Stimulated activated naive CD8-positive, alpha-beta T cell treated with anti-CD3 and anti-CD28 coated beads, Interleukin-15, Interleukin-2, amounts not matched to agents 100 ng/mL and 50 ng/mL, for 24 hours (primary cell): ENCODE results near the gene TMTC2.
"Not testable (repeated sequence)": the region's sequence is repeated elsewhere in the genome, so short reads cannot be mapped to it uniquely, and the experiment has no call there.

ENCODE experiments used
- H3K27ac Mint-ChIP-seq: one replicate; pipeline ENCODE4 v1.8.0; 2021; ENCODE audit warnings: mild to moderate bottlenecking, mixed read lengths
- H3K27me3 Mint-ChIP-seq: one replicate; pipeline ENCODE4 v1.8.0; 2021; ENCODE audit warnings: mixed read lengths
- H3K36me3 Mint-ChIP-seq: one replicate; pipeline ENCODE4 v1.8.0; 2021; ENCODE audit warnings: low read depth, mixed read lengths
- H3K4me1 Mint-ChIP-seq: one replicate; pipeline ENCODE4 v1.8.0; 2021; ENCODE audit warnings: low read depth, mixed read lengths
- H3K4me3 Mint-ChIP-seq: one replicate; pipeline ENCODE4 v1.8.0; 2021; ENCODE audit warnings: mild to moderate bottlenecking, mixed read lengths
- H3K9me3 Mint-ChIP-seq: one replicate; pipeline ENCODE4 v1.8.0; 2021; ENCODE audit warnings: mixed read lengths

TMTC2 gene

DNA sequence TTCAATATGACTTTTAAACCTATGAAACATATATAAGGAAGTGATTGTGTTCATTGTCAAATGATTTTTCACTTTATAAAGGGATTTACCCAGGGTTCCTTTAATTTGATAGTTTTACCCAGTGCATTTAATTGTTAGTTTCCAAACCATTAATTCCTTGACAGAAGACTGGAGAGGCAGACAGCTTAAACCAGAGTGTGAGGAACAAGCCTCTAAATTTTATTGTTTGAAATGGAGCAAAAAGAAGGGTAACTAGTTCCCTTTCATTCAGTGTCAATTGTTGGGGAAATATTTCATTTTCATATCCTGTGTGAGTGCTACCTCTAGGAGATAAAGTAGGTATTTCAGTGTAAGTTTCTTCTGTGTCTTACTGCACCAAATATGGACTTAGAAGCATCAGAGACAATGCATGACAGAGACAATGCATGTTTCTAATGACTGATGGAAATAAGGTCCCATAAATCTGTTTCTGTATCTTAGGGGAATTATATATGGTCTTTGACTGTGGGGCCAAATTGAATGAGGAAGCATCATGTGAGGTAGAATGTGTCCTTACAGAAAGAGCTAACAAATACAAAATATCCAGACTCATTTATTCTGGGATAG, 120.5 kb downstream of the TMTC2 start:
- Mint-ChIP-seq H3K27me3 (no peaks in the 10 kb centered on the region), H3K4me3 (no peak overlapping the region), H3K27ac (no peak overlapping the region), H3K9me3 (no peaks in the 10 kb centered on the region), H3K36me3 (no peaks in the 10 kb centered on the region), H3K4me1 (no peaks in the 10 kb centered on the region)

GRCh38 chr12:82810568-82810967, 123.9 kb downstream of the TMTC2 start:
- H3K27ac Mint-ChIP-seq = no peak overlapping the region
- H3K4me3 Mint-ChIP-seq = no peak overlapping the region
- no peaks in the 10 kb centered on the region for H3K36me3 Mint-ChIP-seq
- no peaks in the 10 kb centered on the region for H3K27me3 Mint-ChIP-seq
- peaks cover 3% of the 10 kb centered on the region for H3K9me3 Mint-ChIP-seq
- no peaks in the 10 kb centered on the region for H3K4me1 Mint-ChIP-seq

DNA sequence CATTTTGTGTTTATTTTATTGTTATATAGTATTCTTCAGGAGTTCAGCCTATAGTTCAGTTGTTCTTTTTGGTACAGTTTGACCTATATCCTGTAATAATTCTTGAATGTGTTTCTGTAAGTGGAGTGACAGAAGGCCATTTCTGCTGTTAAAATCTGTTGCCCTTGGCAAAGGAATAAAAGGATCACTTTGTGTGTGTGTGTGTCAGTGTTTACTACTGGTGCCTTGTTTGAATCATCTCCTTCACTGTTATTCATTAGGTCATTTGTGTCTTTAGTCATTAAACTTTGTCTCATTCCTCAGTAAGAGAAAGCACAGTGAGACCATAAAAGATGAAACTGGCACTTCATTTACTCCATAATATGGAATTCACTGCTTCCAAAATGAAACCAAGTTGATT, 130.7 kb downstream of the TMTC2 start:
- no peak overlapping the region for H3K27ac Mint-ChIP-seq
- peaks cover 3% of the 10 kb centered on the region for H3K9me3 Mint-ChIP-seq
- no peak overlapping the region for H3K4me3 Mint-ChIP-seq
- no peaks in the 10 kb centered on the region for H3K27me3 Mint-ChIP-seq
- no peaks in the 10 kb centered on the region for H3K4me1 Mint-ChIP-seq
- no peaks in the 10 kb centered on the region for H3K36me3 Mint-ChIP-seq

- peaks cover 3% of the 10 kb centered on the region for H3K9me3 Mint-ChIP-seq
- no peak overlapping the region for H3K4me3 Mint-ChIP-seq
- no peaks in the 10 kb centered on the region for H3K4me1 Mint-ChIP-seq
- no peaks in the 10 kb centered on the region for H3K27me3 Mint-ChIP-seq
- H3K36me3 Mint-ChIP-seq = no peaks in the 10 kb centered on the region
- H3K27ac Mint-ChIP-seq = no peak overlapping the region
Observed at GRCh38 chr12:82818271-82819035, 131.7 kb downstream of the TMTC2 start.

- Mint-ChIP-seq H3K4me3 (no peak overlapping the region), H3K36me3 (no peaks in the 10 kb centered on the region), H3K27ac (no peak overlapping the region), H3K9me3 (no peaks in the 10 kb centered on the region), H3K4me1 (no peaks in the 10 kb centered on the region), H3K27me3 (no peaks in the 10 kb centered on the region)
Observed at GRCh38 chr12:82826505-82826904, 139.8 kb downstream of the TMTC2 start.

DNA sequence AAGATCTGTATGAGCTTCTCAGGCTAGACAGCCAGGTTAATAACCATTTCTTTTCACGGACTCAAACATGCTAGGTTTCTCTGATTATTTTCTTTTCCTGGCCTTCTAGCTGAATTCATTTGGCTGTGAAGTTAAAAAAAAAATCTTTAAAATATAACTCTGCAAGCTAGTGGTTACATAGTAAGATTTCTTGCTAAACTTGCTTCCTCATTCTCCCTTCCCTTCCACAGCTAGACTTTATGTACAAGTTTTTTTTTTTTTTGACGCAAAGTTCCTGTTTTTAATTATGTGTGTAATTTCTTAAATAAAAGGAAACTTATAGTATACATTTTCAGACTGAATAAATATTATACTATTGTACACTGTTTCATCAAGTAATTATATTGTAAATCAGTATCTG, 145.4 kb downstream of the TMTC2 start:
- Mint-ChIP-seq H3K27ac (no peak overlapping the region), H3K4me1 (no peaks in the 10 kb centered on the region), H3K27me3 (no peaks in the 10 kb centered on the region), H3K9me3 (no peaks in the 10 kb centered on the region), H3K4me3 (no peak overlapping the region), H3K36me3 (no peaks in the 10 kb centered on the region)

GRCh38 chr12:82832981-82833380, 146.3 kb downstream of the TMTC2 start:
- Mint-ChIP-seq H3K36me3 (no peaks in the 10 kb centered on the region), H3K4me3 (no peak overlapping the region), H3K27me3 (no peaks in the 10 kb centered on the region), H3K9me3 (no peaks in the 10 kb centered on the region), H3K27ac (no peak overlapping the region), H3K4me1 (no peaks in the 10 kb centered on the region)

GRCh38 chr12:82833481-82833880, 146.8 kb downstream of the TMTC2 start:
- Mint-ChIP-seq H3K4me1 (no peaks in the 10 kb centered on the region), H3K36me3 (no peaks in the 10 kb centered on the region), H3K9me3 (no peaks in the 10 kb centered on the region), H3K27me3 (no peaks in the 10 kb centered on the region), H3K4me3 (no peak overlapping the region), H3K27ac (no peak overlapping the region)

DNA sequence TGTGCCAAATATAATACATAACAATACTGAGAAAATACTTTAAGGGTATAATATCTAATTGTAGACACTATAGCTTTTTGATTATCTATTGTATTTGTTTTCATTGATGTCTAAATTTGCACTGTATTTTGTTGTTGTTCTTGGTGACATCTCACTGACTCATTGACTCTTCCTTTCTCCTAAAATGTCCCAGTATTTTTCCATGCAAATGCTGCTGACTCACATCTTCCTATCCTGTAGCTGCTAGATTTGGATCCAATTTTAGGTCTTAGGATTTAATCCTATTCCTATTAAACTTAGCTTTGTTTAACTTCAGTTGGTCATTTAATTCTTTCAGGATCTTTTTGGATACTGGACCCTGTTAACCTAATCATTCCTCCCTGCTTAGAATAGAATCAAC, 148.5 kb downstream of the TMTC2 start:
- Mint-ChIP-seq H3K9me3 (no peaks in the 10 kb centered on the region), H3K36me3 (no peaks in the 10 kb centered on the region), H3K27ac (no peak overlapping the region)

GRCh38 chr12:82838131-82838551, 151.4 kb downstream of the TMTC2 start:
- no peak overlapping the region for H3K4me3 Mint-ChIP-seq
- H3K36me3 Mint-ChIP-seq = no peaks in the 10 kb centered on the region
- no peaks in the 10 kb centered on the region for H3K27me3 Mint-ChIP-seq
- H3K9me3 Mint-ChIP-seq = no peaks in the 10 kb centered on the region
- H3K27ac Mint-ChIP-seq = no peak overlapping the region
- no peaks in the 10 kb centered on the region for H3K4me1 Mint-ChIP-seq

More for the DNA sequence above, 148.5 kb downstream of the TMTC2 start:
- Mint-ChIP-seq H3K4me1 (no peaks in the 10 kb centered on the region), H3K4me3 (no peak overlapping the region), H3K27me3 (no peaks in the 10 kb centered on the region)

- Mint-ChIP-seq H3K4me1 (no peaks in the 10 kb centered on the region), H3K9me3 (no peaks in the 10 kb centered on the region), H3K27ac (no peak overlapping the region), H3K27me3 (no peaks in the 10 kb centered on the region), H3K4me3 (no peak overlapping the region), H3K36me3 (no peaks in the 10 kb centered on the region)
Observed at GRCh38 chr12:82838827-82839226, 152.1 kb downstream of the TMTC2 start.

DNA sequence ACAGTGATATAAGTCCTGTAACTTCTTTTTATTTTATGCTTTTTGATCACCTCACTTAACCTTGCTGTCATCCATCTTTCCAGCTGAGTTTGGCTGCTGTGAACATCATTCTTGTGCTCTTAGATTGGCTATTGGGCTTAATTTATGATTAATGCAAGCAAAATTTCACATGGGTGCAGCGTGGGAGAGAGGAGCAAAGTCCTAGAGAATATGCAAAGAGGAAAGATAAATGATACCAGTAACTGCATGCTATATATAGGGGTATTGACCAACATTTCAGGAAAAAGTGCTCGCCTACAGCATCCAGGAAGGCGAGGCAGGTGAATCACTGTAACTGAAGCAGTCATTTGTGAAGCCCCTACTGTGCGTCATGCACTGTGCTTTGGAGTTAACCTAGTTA, 153.1 kb downstream of the TMTC2 start:
- no peaks in the 10 kb centered on the region for H3K9me3 Mint-ChIP-seq
- no peaks in the 10 kb centered on the region for H3K36me3 Mint-ChIP-seq
- no peak overlapping the region for H3K27ac Mint-ChIP-seq

DNA sequence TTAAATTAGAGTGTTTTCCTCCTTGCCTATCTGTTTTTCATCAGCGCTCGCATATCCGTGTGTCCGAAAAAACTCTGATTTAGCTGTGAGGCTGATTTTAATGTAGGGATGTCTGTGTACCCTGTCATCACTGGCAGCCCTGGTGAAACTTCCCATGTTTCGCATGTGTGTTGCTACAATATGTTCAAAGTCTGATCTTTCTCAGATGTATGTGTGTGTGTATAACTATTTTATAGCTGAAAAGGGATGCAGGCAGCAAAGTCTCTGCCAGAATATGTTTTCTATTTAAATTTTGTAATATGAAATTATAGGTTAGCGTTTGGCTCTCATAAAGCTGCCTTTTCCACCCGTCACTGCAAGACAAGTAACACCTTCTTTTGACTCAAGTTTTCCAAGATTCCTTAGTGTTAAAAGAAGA, 154.8 kb downstream of the TMTC2 start:
- Mint-ChIP-seq H3K36me3 (no peaks in the 10 kb centered on the region), H3K27ac (no peak overlapping the region), H3K27me3 (no peaks in the 10 kb centered on the region), H3K4me1 (no peaks in the 10 kb centered on the region), H3K9me3 (no peaks in the 10 kb centered on the region), H3K4me3 (no peak overlapping the region)

More for the DNA sequence above, 153.1 kb downstream of the TMTC2 start:
- H3K27me3 Mint-ChIP-seq = no peaks in the 10 kb centered on the region
- H3K4me1 Mint-ChIP-seq = no peaks in the 10 kb centered on the region
- no peak overlapping the region for H3K4me3 Mint-ChIP-seq

- H3K9me3 Mint-ChIP-seq = no peaks in the 10 kb centered on the region
- H3K27ac Mint-ChIP-seq = no peak overlapping the region
- H3K4me1 Mint-ChIP-seq = no peaks in the 10 kb centered on the region
- H3K27me3 Mint-ChIP-seq = no peaks in the 10 kb centered on the region
- no peak overlapping the region for H3K4me3 Mint-ChIP-seq
- H3K36me3 Mint-ChIP-seq = no peaks in the 10 kb centered on the region
Observed at GRCh38 chr12:82842480-82842879, 155.8 kb downstream of the TMTC2 start.

- not testable (repeated sequence) for H3K27ac Mint-ChIP-seq, H3K36me3 Mint-ChIP-seq, H3K27me3 Mint-ChIP-seq, H3K4me3 Mint-ChIP-seq, H3K9me3 Mint-ChIP-seq, H3K4me1 Mint-ChIP-seq
Observed at GRCh38 chr12:82845076-82845475, 158.4 kb downstream of the TMTC2 start.

DNA sequence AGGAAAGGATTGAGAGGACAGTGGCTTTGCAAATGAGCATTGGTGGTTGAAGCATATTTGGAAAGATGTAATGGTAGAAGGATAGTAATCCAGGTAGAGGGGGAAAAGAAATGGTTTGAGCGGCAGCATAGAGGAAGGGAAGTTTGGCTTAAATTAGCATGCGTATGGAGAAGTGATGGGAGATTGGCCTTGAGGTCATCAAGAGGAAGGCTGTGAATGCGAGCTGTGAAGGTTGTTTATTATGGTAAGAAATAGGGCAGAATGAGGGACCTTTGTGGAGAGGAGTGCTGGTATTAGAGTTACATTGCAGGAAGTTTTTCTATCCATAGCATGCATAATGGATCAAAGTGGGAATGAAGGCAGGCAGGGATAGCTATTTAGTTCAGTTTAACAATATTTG, 162.1 kb downstream of the TMTC2 start:
- Mint-ChIP-seq H3K27me3 (no peaks in the 10 kb centered on the region), H3K27ac (no peak overlapping the region), H3K9me3 (no peaks in the 10 kb centered on the region), H3K4me1 (no peaks in the 10 kb centered on the region), H3K4me3 (no peak overlapping the region), H3K36me3 (no peaks in the 10 kb centered on the region)
